ENCODE measurements around the gene DPP10.

Gene DPP10

DNA sequence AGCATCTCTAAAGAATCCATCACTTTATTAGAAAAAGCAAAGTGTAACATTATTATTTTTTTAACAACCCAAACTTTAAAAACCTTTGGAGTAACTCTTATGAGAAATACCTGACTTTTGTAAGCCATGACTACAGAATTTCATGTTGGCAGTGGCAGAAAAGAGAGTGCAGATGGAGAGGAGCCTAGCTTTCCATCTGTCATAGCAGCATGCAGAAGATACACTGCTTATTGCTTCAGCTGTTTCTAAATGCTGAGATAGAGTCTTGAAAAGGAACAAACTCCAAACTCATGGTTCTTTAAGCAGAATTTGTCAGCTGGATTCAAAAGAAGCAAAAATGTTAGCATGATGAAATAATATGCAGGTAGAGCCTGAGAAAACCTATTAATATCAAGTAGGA lies 1130.3 kb downstream of the DPP10 start:
- ATAC-seq (replicated peaks; ENCODE audit: extremely low read depth, poor library complexity, severe bottlenecking) (no peak), DNase-seq (ENCODE audit: low spot score in 2 of 2) (no peak)
- Mint-ChIP-seq H3K9me3 (peaks cover 37% of the 10 kb centered on the region), H3K36me3 (ENCODE audit: insufficient read depth) (no peaks in the 10 kb centered on the region), H3K4me1 (no peaks in the 10 kb centered on the region), H3K27me3 (no peaks in the 10 kb centered on the region), H3K4me3 (no peak overlapping the region), H3K27ac (ENCODE audit: low read depth) (no peak overlapping the region)

DNA sequence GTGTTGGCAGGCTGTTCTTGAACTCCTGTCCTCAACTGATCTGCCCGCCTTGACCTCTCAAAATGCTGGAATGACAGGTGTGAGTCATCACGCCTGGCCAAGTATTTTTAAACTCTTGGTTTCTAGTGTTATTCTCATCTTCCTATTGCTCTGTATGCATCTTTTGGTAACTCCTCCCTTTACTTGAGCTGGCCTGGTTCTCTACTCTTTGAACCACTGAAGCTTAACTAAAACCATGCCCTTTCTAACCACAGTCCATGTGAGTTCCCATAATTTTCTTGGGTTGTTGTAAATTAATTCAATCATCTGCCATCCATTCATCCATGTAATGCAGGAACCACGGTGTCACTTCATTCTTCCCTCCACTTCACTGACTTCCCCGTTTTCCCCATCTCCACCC lies 1131.3 kb downstream of the DPP10 start:
- Mint-ChIP-seq H3K4me1 (no peaks in the 10 kb centered on the region), H3K4me3 (no peak overlapping the region), H3K36me3 (ENCODE audit: insufficient read depth) (no peaks in the 10 kb centered on the region), H3K9me3 (peaks cover 39% of the 10 kb centered on the region), H3K27ac (ENCODE audit: low read depth) (no peak overlapping the region), H3K27me3 (no peaks in the 10 kb centered on the region)
- no peak for ATAC-seq (replicated peaks; ENCODE audit: extremely low read depth, poor library complexity, severe bottlenecking)
- DNase-seq (ENCODE audit: low spot score in 2 of 2) = no peak

DNA sequence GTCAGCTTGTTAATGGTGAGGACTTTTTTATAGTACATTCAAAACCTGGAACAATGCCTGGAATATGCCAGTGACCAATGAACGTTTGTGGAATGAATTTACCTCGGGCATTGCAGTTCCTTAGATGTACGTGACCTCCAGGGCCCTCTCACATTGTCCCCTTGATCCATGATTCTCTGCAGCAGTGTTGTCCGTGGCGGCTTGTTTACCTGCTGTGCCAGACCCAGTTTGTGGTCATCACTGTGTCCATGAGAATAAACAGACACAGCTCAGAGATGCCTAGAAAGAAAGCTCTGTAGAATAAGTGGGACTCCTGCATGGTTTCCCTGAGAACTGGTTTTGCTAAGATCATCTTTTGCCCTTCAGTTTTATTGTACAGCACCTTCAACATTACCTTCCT lies 1132.2 kb downstream of the DPP10 start:
- ATAC-seq (replicated peaks; ENCODE audit: extremely low read depth, poor library complexity, severe bottlenecking) = no peak
- DNase-seq (ENCODE audit: low spot score in 2 of 2) = no peak
- H3K4me1 Mint-ChIP-seq = no peaks in the 10 kb centered on the region
- H3K4me3 Mint-ChIP-seq = no peak overlapping the region
- no peak overlapping the region for H3K27ac Mint-ChIP-seq (ENCODE audit: low read depth)
- H3K36me3 Mint-ChIP-seq (ENCODE audit: insufficient read depth) = no peaks in the 10 kb centered on the region
- peaks cover 36% of the 10 kb centered on the region for H3K9me3 Mint-ChIP-seq
- H3K27me3 Mint-ChIP-seq = no peaks in the 10 kb centered on the region

- ATAC-seq (replicated peaks; ENCODE audit: extremely low read depth, poor library complexity, severe bottlenecking) = no peak
- H3K4me3 Mint-ChIP-seq = no peak overlapping the region
- no peak for DNase-seq (ENCODE audit: low spot score in 2 of 2)
- H3K9me3 Mint-ChIP-seq = peaks cover 42% of the 10 kb centered on the region
- no peaks in the 10 kb centered on the region for H3K36me3 Mint-ChIP-seq (ENCODE audit: insufficient read depth)
- no peaks in the 10 kb centered on the region for H3K27me3 Mint-ChIP-seq
- no peak overlapping the region for H3K27ac Mint-ChIP-seq (ENCODE audit: low read depth)
- no peaks in the 10 kb centered on the region for H3K4me1 Mint-ChIP-seq
Observed at GRCh38 chr2:115580784-115581183, 1138.3 kb downstream of the DPP10 start.

DNA sequence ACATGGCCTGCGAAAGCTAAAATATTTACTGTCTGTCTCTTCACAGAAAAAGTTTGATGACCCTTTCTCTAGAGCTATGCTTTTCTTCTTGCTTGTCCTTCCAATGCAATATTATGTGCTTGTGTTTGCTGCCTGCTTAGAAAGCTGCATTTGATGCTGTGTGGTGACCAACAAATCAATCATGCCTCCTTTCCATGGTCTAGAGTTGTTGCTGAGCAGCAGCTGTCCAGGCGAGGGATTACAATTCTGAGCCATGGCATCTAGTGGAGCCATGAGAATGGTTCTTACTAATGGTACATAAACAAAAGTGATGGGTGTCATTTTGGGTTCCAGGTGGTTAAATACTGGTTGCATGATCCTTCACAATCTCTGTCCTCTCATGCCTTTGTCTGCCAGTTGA lies 1142.1 kb downstream of the DPP10 start:
- Mint-ChIP-seq H3K27ac (ENCODE audit: low read depth) (no peak overlapping the region), H3K4me1 (no peaks in the 10 kb centered on the region), H3K36me3 (ENCODE audit: insufficient read depth) (no peaks in the 10 kb centered on the region), H3K27me3 (no peaks in the 10 kb centered on the region), H3K4me3 (no peak overlapping the region), H3K9me3 (peaks cover 32% of the 10 kb centered on the region)
- no peak for DNase-seq (ENCODE audit: low spot score in 2 of 2)
- no peak for ATAC-seq (replicated peaks; ENCODE audit: extremely low read depth, poor library complexity, severe bottlenecking)

GRCh38 chr2:115596659-115597375 lies 1154.4 kb downstream of the DPP10 start:
- H3K36me3 Mint-ChIP-seq (ENCODE audit: insufficient read depth) = no peaks in the 10 kb centered on the region
- no peak overlapping the region for H3K4me3 Mint-ChIP-seq
- peaks cover 13% of the 10 kb centered on the region for H3K9me3 Mint-ChIP-seq
- H3K4me1 Mint-ChIP-seq = no peaks in the 10 kb centered on the region
- H3K27me3 Mint-ChIP-seq = no peaks in the 10 kb centered on the region
- DNase-seq (ENCODE audit: low spot score in 2 of 2) (no peak), ATAC-seq (replicated peaks; ENCODE audit: extremely low read depth, poor library complexity, severe bottlenecking) (no peak)
- H3K27ac Mint-ChIP-seq (ENCODE audit: low read depth) = no peak overlapping the region

GRCh38 chr2:115603285-115603684 lies 1160.8 kb downstream of the DPP10 start:
- peaks cover 18% of the 10 kb centered on the region for H3K9me3 Mint-ChIP-seq

GRCh38 chr2:115606350-115606749 lies 1163.9 kb downstream of the DPP10 start:
- Mint-ChIP-seq H3K27me3 (no peaks in the 10 kb centered on the region), H3K9me3 (peaks cover 21% of the 10 kb centered on the region), H3K27ac (ENCODE audit: low read depth) (no peak overlapping the region), H3K36me3 (ENCODE audit: insufficient read depth) (no peaks in the 10 kb centered on the region), H3K4me1 (no peaks in the 10 kb centered on the region), H3K4me3 (no peak overlapping the region)
- DNase-seq (ENCODE audit: low spot score in 2 of 2) = no peak
- no peak for ATAC-seq (replicated peaks; ENCODE audit: extremely low read depth, poor library complexity, severe bottlenecking)

More at GRCh38 chr2:115603285-115603684, 1160.8 kb downstream of the DPP10 start:
- Mint-ChIP-seq H3K36me3 (ENCODE audit: insufficient read depth) (no peaks in the 10 kb centered on the region), H3K27ac (ENCODE audit: low read depth) (no peak overlapping the region), H3K27me3 (no peaks in the 10 kb centered on the region), H3K4me3 (no peak overlapping the region), H3K4me1 (no peaks in the 10 kb centered on the region)
- DNase-seq (ENCODE audit: low spot score in 2 of 2) (no peak), ATAC-seq (replicated peaks; ENCODE audit: extremely low read depth, poor library complexity, severe bottlenecking) (no peak)

GRCh38 chr2:115609978-115610377 lies 1167.5 kb downstream of the DPP10 start:
- no peaks in the 10 kb centered on the region for H3K36me3 Mint-ChIP-seq (ENCODE audit: insufficient read depth)
- no peak overlapping the region for H3K27ac Mint-ChIP-seq (ENCODE audit: low read depth)

DNA sequence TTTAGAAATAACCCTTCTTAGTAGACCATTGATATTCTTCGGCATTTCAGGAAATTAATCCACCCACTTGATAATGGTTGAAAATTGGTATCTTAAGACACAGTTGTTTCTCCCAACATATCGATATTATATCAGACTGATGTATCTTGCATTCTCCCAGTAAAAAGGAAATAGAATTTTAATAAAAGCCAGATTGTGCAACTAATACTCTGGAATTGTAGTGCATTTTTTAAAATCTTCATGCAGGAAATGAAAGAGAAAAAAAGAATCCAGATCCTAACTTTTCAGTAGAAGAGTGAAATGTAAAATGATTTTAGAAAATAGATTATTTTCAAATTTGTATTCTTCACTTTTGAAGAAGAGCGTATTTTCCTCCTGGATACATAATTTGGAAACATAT lies 1168.4 kb downstream of the DPP10 start:
- Mint-ChIP-seq H3K4me1 (no peaks in the 10 kb centered on the region), H3K27me3 (no peaks in the 10 kb centered on the region), H3K36me3 (ENCODE audit: insufficient read depth) (no peaks in the 10 kb centered on the region), H3K27ac (ENCODE audit: low read depth) (no peak overlapping the region), H3K4me3 (no peak overlapping the region), H3K9me3 (peaks cover 31% of the 10 kb centered on the region)
- DNase-seq (ENCODE audit: low spot score in 2 of 2) (no peak), ATAC-seq (replicated peaks; ENCODE audit: extremely low read depth, poor library complexity, severe bottlenecking) (no peak)

More at GRCh38 chr2:115609978-115610377, 1167.5 kb downstream of the DPP10 start:
- Mint-ChIP-seq H3K4me3 (no peak overlapping the region), H3K9me3 (peaks cover 31% of the 10 kb centered on the region), H3K27me3 (no peaks in the 10 kb centered on the region), H3K4me1 (no peaks in the 10 kb centered on the region)
- ATAC-seq (replicated peaks; ENCODE audit: extremely low read depth, poor library complexity, severe bottlenecking) (no peak), DNase-seq (ENCODE audit: low spot score in 2 of 2) (no peak)

DNA sequence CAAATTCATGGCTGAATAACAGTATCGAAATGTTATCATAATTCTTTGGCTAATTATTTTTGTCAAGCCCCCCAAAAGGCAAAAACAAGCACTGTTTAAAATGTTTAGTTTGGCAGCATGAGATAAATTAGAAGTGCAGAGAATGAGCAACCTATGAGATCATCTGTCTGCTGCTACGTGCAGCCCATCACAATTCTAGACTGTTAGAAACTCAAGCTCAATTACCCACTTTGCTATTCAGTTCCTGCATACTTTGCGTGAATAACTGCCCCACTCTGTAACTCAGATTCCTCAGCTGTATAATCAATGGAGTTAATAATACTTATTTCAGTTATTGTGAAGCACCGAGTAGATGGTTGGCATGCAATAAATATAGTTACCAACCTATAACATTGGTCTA lies 1181.9 kb downstream of the DPP10 start:
- Mint-ChIP-seq H3K4me1 (no peaks in the 10 kb centered on the region), H3K36me3 (ENCODE audit: insufficient read depth) (no peaks in the 10 kb centered on the region), H3K27me3 (no peaks in the 10 kb centered on the region), H3K4me3 (no peak overlapping the region), H3K27ac (ENCODE audit: low read depth) (no peak overlapping the region), H3K9me3 (peaks cover 10% of the 10 kb centered on the region)
- no peak for ATAC-seq (replicated peaks; ENCODE audit: extremely low read depth, poor library complexity, severe bottlenecking)
- no peak for DNase-seq (ENCODE audit: low spot score in 2 of 2)

GRCh38 chr2:115634578-115634977 lies 1192.1 kb downstream of the DPP10 start:
- Mint-ChIP-seq H3K4me1 (no peaks in the 10 kb centered on the region), H3K27ac (ENCODE audit: low read depth) (no peak overlapping the region), H3K9me3 (peaks cover 27% of the 10 kb centered on the region), H3K36me3 (ENCODE audit: insufficient read depth) (no peaks in the 10 kb centered on the region), H3K27me3 (no peaks in the 10 kb centered on the region), H3K4me3 (no peak overlapping the region)
- DNase-seq (ENCODE audit: low spot score in 2 of 2) (no peak), ATAC-seq (replicated peaks; ENCODE audit: extremely low read depth, poor library complexity, severe bottlenecking) (no peak)

GRCh38 chr2:115635430-115635829 lies 1193.0 kb downstream of the DPP10 start:
- ATAC-seq (replicated peaks; ENCODE audit: extremely low read depth, poor library complexity, severe bottlenecking) = no peak
- no peak for DNase-seq (ENCODE audit: low spot score in 2 of 2)
- H3K4me1 Mint-ChIP-seq = no peaks in the 10 kb centered on the region
- H3K27ac Mint-ChIP-seq (ENCODE audit: low read depth) = no peak overlapping the region
- H3K36me3 Mint-ChIP-seq (ENCODE audit: insufficient read depth) = no peaks in the 10 kb centered on the region
- H3K27me3 Mint-ChIP-seq = no peaks in the 10 kb centered on the region
- peaks cover 21% of the 10 kb centered on the region for H3K9me3 Mint-ChIP-seq
- no peak overlapping the region for H3K4me3 Mint-ChIP-seq
